Thymus (tissue), 11 donors: ENCODE results near the gene CLEC2B. TPM values are rescaled to one million over a fixed set of nuclear protein-coding genes. Genes with fewer than 3 reads are reported as not detected.

Experiments
- DNase-seq, 9 donors: peaks; one replicate each; pipeline ENCODE4 v3.0.0-alpha.2; 2013; ENCODE audit warnings: low spot score in 9 of 9, low read depth in 6 of 9, missing footprints in 1 of 9
- H3K27ac ChIP-seq, 2 donors: one replicate each; pipeline ENCODE4 v1.5.1; 2013; ENCODE audit warnings: control low read depth in 1 of 2, low read depth in 1 of 2, low read length in 1 of 2, mild to moderate bottlenecking in 1 of 2, moderate library complexity in 1 of 2
- H3K27me3 ChIP-seq, 2 donors: one replicate each; pipeline ENCODE4 v1.5.1; 2013; ENCODE audit warnings: low read length in 1 of 2; ENCODE audit not compliant: control insufficient read depth in 2 of 2, insufficient read depth in 1 of 2
- H3K36me3 ChIP-seq, 2 donors: one replicate each; pipeline ENCODE4 v1.5.1; 2013; ENCODE audit warnings: low read length in 1 of 2, mild to moderate bottlenecking in 1 of 2, moderate library complexity in 1 of 2; ENCODE audit not compliant: control insufficient read depth in 2 of 2, insufficient read depth in 2 of 2
- H3K4me1 ChIP-seq, 2 donors: one replicate each; pipeline ENCODE4 v1.5.1; 2013; ENCODE audit warnings: low read length in 2 of 2; ENCODE audit not compliant: control insufficient read depth in 2 of 2, insufficient read depth in 2 of 2
- H3K4me3 ChIP-seq, 2 donors: one replicate each; pipeline ENCODE4 v1.5.1; 2013; ENCODE audit warnings: low read length in 2 of 2, control low read depth in 1 of 2, mild to moderate bottlenecking in 1 of 2
- H3K9me3 ChIP-seq, 2 donors: one replicate each; pipeline ENCODE4 v1.5.1; 2013; ENCODE audit warnings: low read length in 1 of 2, mild to moderate bottlenecking in 1 of 2; ENCODE audit not compliant: control insufficient read depth in 2 of 2, insufficient read depth in 1 of 2
- WGBS: extraction: QIAGEN DNeasy Blood & Tissue Kit; methylation state at CpG from one replicate; pipeline ENCODE4 v1.1.7; 2013; 5-methylcytosine and 5-hydroxymethylcytosine counted together
- polyA plus RNA-seq: library from polyadenylated mRNA; stranded (reverse); fragments of 200-250 nt; gene quantifications from one replicate; pipeline ENCODE4 v1.2.3, GENCODE V29; 2013
- total RNA-seq: library from RNA; stranded (reverse); fragments of 120-200 nt; gene quantifications from one replicate; pipeline ENCODE4 v1.2.4, GENCODE V29; 2013
- donor health status: healthy.

CLEC2B gene
- total and polyA plus RNA-seq, 2 donors: 29.7 to 42.7 TPM

DNA sequence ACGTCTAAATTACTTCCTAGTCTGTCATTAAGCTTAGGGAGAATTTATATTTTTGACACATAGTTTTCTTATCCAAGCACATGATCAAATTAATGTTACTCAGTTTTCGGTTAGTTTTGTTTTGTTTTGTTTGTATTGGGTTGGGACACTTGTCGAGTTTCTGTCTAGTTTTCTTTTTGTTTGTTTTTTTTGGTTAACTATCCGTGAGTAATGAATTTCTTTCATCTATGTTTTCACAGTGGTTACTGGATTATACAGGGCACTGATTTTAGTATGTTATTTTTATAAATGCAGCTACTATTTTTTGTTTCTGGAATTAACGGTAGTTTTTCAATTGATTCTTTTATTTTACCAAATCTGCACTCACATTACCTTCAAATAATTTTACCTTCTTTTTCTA is 39.2 kb downstream of the CLEC2B start:
- H3K27ac ChIP-seq: no peak overlapping the region
- no peaks in the 10 kb centered on the region for H3K27me3 ChIP-seq
- H3K4me3 ChIP-seq: no peak overlapping the region
- no peaks in the 10 kb centered on the region for H3K36me3 ChIP-seq
- DNase-seq: no peak
- 95% methylated on average over 5 of the region's 5 CpGs for WGBS
- H3K4me1 ChIP-seq: no peaks in the 10 kb centered on the region
- H3K9me3 ChIP-seq: no peaks in the 10 kb centered on the region

DNA sequence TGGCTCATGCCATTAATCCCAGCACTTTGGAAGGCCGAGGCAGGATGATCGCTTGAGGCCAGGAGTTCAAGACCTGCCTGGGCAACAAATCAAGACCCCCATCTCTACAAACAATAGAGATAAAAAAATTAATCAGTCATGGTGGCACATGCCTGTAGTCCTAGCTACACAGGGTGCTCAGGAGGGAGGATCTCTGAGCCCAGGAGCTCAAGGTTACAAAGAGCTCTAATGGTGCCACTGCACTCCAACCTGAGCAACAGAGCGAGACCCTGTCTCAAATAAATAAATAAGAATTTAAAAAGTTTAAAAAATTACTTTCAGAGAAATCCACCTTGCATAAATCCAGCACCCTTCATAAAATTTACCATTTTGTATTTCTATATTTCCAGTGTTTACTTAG is 39.7 kb downstream of the CLEC2B start:
- no peak overlapping the region for H3K27ac ChIP-seq
- no peaks in the 10 kb centered on the region for H3K36me3 ChIP-seq
- WGBS: 88% methylated on average over 3 of the region's 3 CpGs
- no peak overlapping the region for H3K4me3 ChIP-seq
- H3K27me3 ChIP-seq: no peaks in the 10 kb centered on the region
- no peaks in the 10 kb centered on the region for H3K9me3 ChIP-seq
- DNase-seq: no peak
- no peaks in the 10 kb centered on the region for H3K4me1 ChIP-seq

DNA sequence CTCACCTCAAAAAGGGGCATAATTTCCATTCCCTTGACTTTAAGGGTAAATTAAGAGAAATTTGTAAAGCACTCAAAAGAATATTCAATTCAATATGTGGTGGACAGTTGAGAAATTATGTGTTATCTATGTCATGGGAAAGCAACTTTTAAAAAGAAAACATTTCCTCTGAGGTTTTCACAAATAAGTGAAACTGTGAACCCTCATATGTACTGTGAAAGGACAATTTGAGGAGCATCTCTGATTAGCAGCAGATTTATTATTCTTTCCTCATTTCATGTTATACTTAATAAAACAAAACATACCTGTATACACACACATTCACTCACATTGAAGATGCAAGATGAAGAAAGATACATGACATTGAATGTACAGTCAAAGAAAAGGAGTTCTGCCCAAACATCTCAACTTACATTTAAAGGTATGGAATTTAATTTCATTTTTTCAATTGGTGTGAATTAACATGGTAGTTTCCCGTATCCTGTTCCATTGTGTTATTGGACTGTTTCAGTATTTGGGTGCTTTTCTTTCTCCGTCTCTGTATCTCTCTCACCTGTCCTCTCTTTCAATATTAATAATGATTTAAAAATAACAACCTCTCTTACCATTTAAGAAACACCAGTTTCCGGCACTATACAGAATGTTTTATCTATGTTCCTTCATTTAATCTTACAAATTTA is 41.8 kb downstream of the CLEC2B start, which contains the start of gene KLRF1:
KLRF1 (plus strand) TSS at position 273 of the 680 bp plus-strand sequence; CDS start at position 337, 64 bp downstream.
- H3K27me3 ChIP-seq: no peaks in the 10 kb centered on the region
- DNase-seq: no peak
- H3K27ac ChIP-seq: no peak within 1 kb of the TSS
- H3K4me3 ChIP-seq: no peak within 1 kb of the TSS
- 98% methylated on average over 3 of the region's 3 CpGs for WGBS
- no peaks in the 10 kb centered on the region for H3K36me3 ChIP-seq
- H3K4me1 ChIP-seq: no peaks in the 10 kb centered on the region
- no peaks in the 10 kb centered on the region for H3K9me3 ChIP-seq

DNA sequence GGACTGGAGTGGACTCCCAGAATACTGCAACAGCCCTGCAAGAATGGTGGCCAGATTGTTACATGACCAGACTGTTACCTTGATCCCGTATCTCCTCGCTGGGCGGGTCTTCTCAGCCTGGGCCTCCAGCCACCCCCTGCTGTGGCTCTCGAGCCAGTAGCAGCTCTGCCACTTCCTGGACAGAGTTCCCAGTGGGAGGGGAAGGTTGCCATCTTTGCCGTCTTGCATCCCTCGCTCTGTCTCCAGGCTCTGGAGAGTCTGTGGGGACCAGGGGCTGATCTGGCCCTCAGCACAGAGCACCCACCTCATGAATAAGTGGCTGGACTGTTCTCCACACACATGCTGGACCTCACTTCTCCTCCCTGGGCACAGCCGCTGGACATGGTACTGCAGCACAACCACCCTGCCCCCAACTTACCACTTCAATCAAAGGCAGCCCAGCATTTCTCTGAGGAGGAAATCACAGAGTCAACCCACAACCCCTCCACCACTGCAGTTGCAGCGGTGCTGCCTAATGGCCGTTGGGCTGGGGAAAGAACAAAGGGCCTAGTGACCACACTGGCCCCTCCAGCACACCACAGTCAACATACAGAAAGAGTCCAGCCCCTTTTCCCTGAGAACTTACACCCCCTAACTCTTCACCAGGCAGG is 48.7 kb downstream of the CLEC2B start:
- peaks cover 0 to 5% of the 10 kb centered on the region in 2 donors for H3K9me3 ChIP-seq
- H3K27ac ChIP-seq: no peak overlapping the region
- WGBS: 89% methylated on average over 9 of the region's 9 CpGs
- no peaks in the 10 kb centered on the region for H3K36me3 ChIP-seq
- H3K27me3 ChIP-seq: no peaks in the 10 kb centered on the region
- H3K4me3 ChIP-seq: no peak overlapping the region
- no peaks in the 10 kb centered on the region for H3K4me1 ChIP-seq
- no peak for DNase-seq

DNA sequence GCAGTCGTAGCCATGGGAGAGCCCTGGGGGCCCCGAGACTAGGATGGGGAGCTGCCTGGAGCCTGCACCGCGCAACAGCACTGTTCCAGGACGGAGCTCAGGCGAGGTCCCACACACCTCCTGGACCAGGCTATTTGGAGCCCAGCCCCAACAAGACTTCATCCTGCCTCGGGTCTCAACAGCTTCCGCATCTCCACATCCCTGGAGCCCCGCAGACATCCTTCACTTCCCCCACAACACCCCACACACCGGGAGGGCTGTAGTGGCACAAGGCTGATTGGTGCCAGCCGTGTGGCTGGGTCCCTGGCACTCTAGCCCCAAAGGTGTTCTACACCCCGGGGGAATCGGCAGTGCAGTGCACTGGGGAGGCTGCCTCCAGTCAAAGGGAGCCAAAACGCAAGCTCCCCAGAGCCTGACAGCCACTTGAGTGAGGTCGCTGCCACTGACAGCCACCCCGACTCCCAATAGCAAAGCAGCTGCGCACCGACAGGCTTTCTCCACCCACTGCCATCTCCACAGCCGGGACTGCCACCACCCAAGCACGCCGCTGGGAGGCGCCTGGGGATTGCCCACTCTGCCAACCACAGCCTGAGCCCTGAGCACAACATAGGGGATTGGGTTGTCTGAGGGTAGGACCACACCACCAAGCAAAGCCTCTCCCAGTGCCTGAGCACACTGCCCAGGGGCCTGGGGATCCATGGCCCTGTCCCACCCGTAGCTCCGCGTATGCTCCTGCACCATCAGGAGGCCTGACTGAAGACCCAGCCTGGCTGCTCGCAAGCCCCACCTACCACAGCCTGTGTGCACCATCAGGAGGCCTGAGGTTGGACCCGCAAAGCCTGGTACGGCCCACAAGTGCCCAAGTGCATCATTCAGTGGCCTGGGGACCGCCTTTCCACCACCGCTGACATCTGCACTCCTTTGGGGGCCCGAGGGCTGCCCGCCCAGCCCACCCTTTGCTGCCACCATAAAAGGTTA is 55.0 kb downstream of the CLEC2B start:
- Histone ChIP-seq H3K4me1 (peaks cover 5 to 10% of the 10 kb centered on the region in 2 donors), H3K4me3 (peak overlapping the region; percentile 52 to 54), H3K9me3 (peaks cover 0 to 3% of the 10 kb centered on the region in 2 donors), H3K36me3 (no peaks in the 10 kb centered on the region), H3K27ac (peak overlapping the region; percentile 75 to 77), H3K27me3 (no peaks in the 10 kb centered on the region)
- WGBS: 30% methylated on average over 32 of the region's 32 CpGs
- DNase-seq: peak; percentile 66 to 93 (median 78)

DNA sequence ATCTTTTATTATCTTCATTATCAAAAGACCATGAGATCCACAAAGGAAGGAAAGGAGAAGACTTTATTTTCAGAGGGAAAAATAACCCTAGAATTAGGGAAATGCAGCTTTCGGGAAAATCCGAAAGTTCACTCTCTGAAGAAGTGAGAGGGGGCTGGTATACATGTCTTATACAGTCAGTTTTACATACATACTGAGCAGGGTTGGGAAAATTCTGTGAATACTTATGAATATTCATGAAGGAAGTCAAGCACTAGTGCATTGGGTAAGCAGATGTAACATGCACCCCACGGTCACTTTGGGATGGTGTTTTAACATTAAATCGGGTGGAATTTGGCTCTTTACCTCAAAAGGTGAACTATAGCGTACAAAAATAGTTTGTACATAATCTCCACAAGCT is 57.5 kb downstream of the CLEC2B start:
- 98% methylated on average over 5 of the region's 5 CpGs for WGBS
- Histone ChIP-seq H3K36me3 (no peaks in the 10 kb centered on the region), H3K27me3 (no peaks in the 10 kb centered on the region), H3K4me1 (peaks cover 5 to 10% of the 10 kb centered on the region in 2 donors), H3K4me3 (no peak overlapping the region), H3K9me3 (peaks cover 0 to 3% of the 10 kb centered on the region in 2 donors), H3K27ac (no peak overlapping the region)
- no peak for DNase-seq

DNA sequence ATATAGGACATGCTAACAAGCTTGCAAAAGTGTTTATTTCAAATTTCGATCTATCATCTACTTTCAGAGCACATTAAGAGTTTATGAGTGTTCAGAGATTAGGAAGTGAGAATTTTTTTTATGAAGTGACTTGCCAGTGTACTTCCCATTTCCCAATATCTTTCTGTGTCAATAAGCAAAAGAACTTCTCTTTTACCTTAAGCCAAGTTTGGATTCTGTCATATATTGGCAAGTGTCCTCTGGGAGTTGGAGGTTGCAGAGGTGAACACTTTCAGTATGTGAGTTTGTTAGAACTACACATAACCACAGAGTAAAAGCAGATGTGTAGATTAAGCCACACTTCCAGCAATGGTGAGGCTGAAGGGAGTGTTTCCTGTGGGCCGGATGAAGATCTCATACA is 58.5 kb downstream of the CLEC2B start:
- no peaks in the 10 kb centered on the region for H3K36me3 ChIP-seq
- H3K4me1 ChIP-seq: peaks cover 5 to 10% of the 10 kb centered on the region in 2 donors
- H3K4me3 ChIP-seq: no peak overlapping the region
- DNase-seq: peak in 1 of 9 donors; percentile 56
- 25% methylated on average over 2 of the region's 2 CpGs for WGBS
- peaks cover 0 to 3% of the 10 kb centered on the region in 2 donors for H3K9me3 ChIP-seq
- no peaks in the 10 kb centered on the region for H3K27me3 ChIP-seq
- H3K27ac ChIP-seq: no peak overlapping the region

DNA sequence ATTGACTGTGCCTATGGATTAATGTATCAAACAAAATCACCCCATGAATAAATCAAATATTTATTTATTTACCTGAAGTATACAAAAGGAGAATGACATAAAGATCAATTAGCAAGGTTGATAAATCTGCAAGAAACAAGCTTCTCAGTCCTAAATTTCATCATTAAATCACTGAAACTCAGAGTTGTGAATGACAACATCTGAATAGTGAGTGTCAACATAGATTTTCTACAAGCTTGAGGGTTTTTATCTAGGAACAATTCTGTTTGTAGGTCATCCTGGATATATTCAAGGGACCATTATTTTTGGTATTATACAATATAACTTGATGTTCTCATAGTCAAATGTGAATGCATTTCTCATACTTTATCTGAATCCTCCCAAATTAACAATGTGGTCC is 59.3 kb downstream of the CLEC2B start:
- peaks cover 0 to 3% of the 10 kb centered on the region in 2 donors for H3K9me3 ChIP-seq
- H3K4me3 ChIP-seq: no peak overlapping the region
- H3K4me1 ChIP-seq: peaks cover 5 to 10% of the 10 kb centered on the region in 2 donors
- H3K27me3 ChIP-seq: no peaks in the 10 kb centered on the region
- H3K27ac ChIP-seq: no peak overlapping the region
- H3K36me3 ChIP-seq: no peaks in the 10 kb centered on the region
- DNase-seq: no peak
